ENCODE measurements around the gene TP73. TPM values are rescaled to one million over a fixed set of nuclear protein-coding genes. Genes with fewer than 3 reads are reported as not detected.
"Not testable (repeated sequence)": the region's sequence is repeated elsewhere in the genome, so short reads cannot be mapped to it uniquely, and the experiment has no call there.

TP73 gene
- total RNA-seq, 1 donor from 2014 or later: not detected

- DNase-seq (ENCODE audit: low spot score) (no peak), ATAC-seq (no peak)
- intact Hi-C loops (cut with DNase I): loop anchor here (5.0 kb wide), 1 partner anchor 125 kb away; no protein-coding TSS in a partner anchor
Measured at GRCh38 chr1:3616861-3617260, 35.5 kb upstream of the TP73 start.

- DNase-seq (ENCODE audit: low spot score) (no peak), ATAC-seq (no peak)
- intact Hi-C loops (cut with DNase I): loop anchor here (5.0 kb wide), 1 partner anchor 126 kb away; no protein-coding TSS in a partner anchor
Measured at GRCh38 chr1:3617806-3618345, 34.4 kb upstream of the TP73 start.

- DNase-seq (ENCODE audit: low spot score) (no peak), ATAC-seq (peak; percentile 13)
- intact Hi-C loops (cut with DNase I): loop anchor here (5.0 kb wide), 1 partner anchor 126 kb away; no protein-coding TSS in a partner anchor
Measured at GRCh38 chr1:3618531-3618880, 33.8 kb upstream of the TP73 start.

- DNase-seq (ENCODE audit: low spot score): peak; percentile 88
- intact Hi-C loops (cut with DNase I): loop anchor here (5.0 kb wide), 1 partner anchor 127 kb away; no protein-coding TSS in a partner anchor
- peak; percentile 82 for ATAC-seq
Measured at GRCh38 chr1:3618881-3619671, 33.2 kb upstream of the TP73 start.

GRCh38 chr1:3620708-3621107 is 31.6 kb upstream of the TP73 start:
- intact Hi-C loops (cut with DNase I): loop anchor here (1.0 kb wide), 1 partner anchor 54 kb away; no protein-coding TSS in a partner anchor
- ATAC-seq (no peak), DNase-seq (ENCODE audit: low spot score) (no peak)

GRCh38 chr1:3621151-3621671 is 31.1 kb upstream of the TP73 start:
- DNase-seq (ENCODE audit: low spot score); ATAC-seq: not testable (repeated sequence)
- intact Hi-C loops (cut with DNase I): loop anchor here (1.0 kb wide), 1 partner anchor 55 kb away; no protein-coding TSS in a partner anchor

- intact Hi-C loops (cut with DNase I); DNase-seq (ENCODE audit: low spot score); ATAC-seq: not testable (repeated sequence)
Measured at GRCh38 chr1:3622102-3622501, 30.2 kb upstream of the TP73 start.

- DNase-seq (ENCODE audit: low spot score): no peak
- intact Hi-C loops (cut with DNase I): no loop called here
- no peak for ATAC-seq
Measured at GRCh38 chr1:3623441-3624199, 28.7 kb upstream of the TP73 start.

- intact Hi-C loops (cut with DNase I): no loop called here
- DNase-seq (ENCODE audit: low spot score): peak; percentile 100
Measured at GRCh38 chr1:3624200-3625136, 27.8 kb upstream of the TP73 start, which contains the start of gene TPRG1L. Gene TPRG1L (plus strand): TSS chr1:3625015. CDS start chr1:3625073, 58 bp downstream.

GRCh38 chr1:3625151-3625907 is 27.0 kb upstream of the TP73 start:
- intact Hi-C loops (cut with DNase I): no loop called here
- DNase-seq (ENCODE audit: low spot score): peak; percentile 72

More at GRCh38 chr1:3624200-3625136, 27.8 kb upstream of the TP73 start, which contains the start of gene TPRG1L:
- peak; percentile 99 for ATAC-seq

GRCh38 chr1:3626025-3626424 is 26.3 kb upstream of the TP73 start:
- DNase-seq (ENCODE audit: low spot score) (no peak), ATAC-seq (no peak)
- intact Hi-C loops (cut with DNase I): no loop called here

More at GRCh38 chr1:3625151-3625907, 27.0 kb upstream of the TP73 start:
- ATAC-seq: no peak

- no peak for DNase-seq (ENCODE audit: low spot score)
- ATAC-seq: no peak
- intact Hi-C loops (cut with DNase I): no loop called here
Measured at GRCh38 chr1:3627515-3628253, 24.6 kb upstream of the TP73 start.

- ATAC-seq (no peak), DNase-seq (ENCODE audit: low spot score) (no peak)
- intact Hi-C loops (cut with DNase I): no loop called here
Measured at GRCh38 chr1:3628445-3628844, 23.9 kb upstream of the TP73 start.

GRCh38 chr1:3629561-3630160 is 22.7 kb upstream of the TP73 start:
- ATAC-seq (no peak), DNase-seq (ENCODE audit: low spot score) (no peak)
- intact Hi-C loops (cut with DNase I): no loop called here

- DNase-seq (ENCODE audit: low spot score) (no peak), ATAC-seq (no peak)
- intact Hi-C loops (cut with DNase I): no loop called here
Measured at GRCh38 chr1:3630161-3630611, 22.1 kb upstream of the TP73 start.

- ATAC-seq: no peak
- intact Hi-C loops (cut with DNase I): no loop called here
- DNase-seq (ENCODE audit: low spot score): no peak
Measured at GRCh38 chr1:3630914-3631313, 21.4 kb upstream of the TP73 start.
